ENCODE results near the gene AUNIP. TPM values are rescaled to one million over a fixed set of nuclear protein-coding genes. Genes with fewer than 3 reads are reported as not detected.

The AUNIP gene
- polyA plus RNA-seq, 3 donors: 3.0 to 3.5 (median 3.4) TPM

GRCh38 chr1:25891606-25892005, 32.3 kb upstream of the AUNIP start:
- DNase-seq: no peak

GRCh38 chr1:25890239-25891034, 31.2 kb upstream of the AUNIP start:
- no peak for DNase-seq

- DNase-seq: no peak
These were observed 30.2 kb upstream of the AUNIP start for GRCh38 chr1:25889470-25889869.

- DNase-seq: no peak
These were observed 29.2 kb upstream of the AUNIP start for GRCh38 chr1:25888426-25888987.

- no peak for DNase-seq
These were observed 26.3 kb upstream of the AUNIP start for GRCh38 chr1:25885602-25886001.

- DNase-seq: no peak
These were observed 22.0 kb upstream of the AUNIP start for GRCh38 chr1:25881266-25881665.

GRCh38 chr1:25880518-25880917, 21.3 kb upstream of the AUNIP start:
- DNase-seq: no peak

- no peak for DNase-seq
These were observed 20.4 kb upstream of the AUNIP start for GRCh38 chr1:25879675-25880074.

GRCh38 chr1:25878690-25879089, 19.4 kb upstream of the AUNIP start:
- no peak for DNase-seq

- no peak for DNase-seq
These were observed 17.9 kb upstream of the AUNIP start for GRCh38 chr1:25877155-25877554.

- DNase-seq: no peak
These were observed 17.4 kb upstream of the AUNIP start for GRCh38 chr1:25876693-25877077.

- DNase-seq: no peak
These were observed 16.8 kb upstream of the AUNIP start for GRCh38 chr1:25875856-25876692.

- peak; percentile 73 for DNase-seq
These were observed 16.0 kb upstream of the AUNIP start, which contains the start of gene PAQR7 for GRCh38 chr1:25875154-25875855. Gene PAQR7 (minus strand): TSS chr1:25875708. CDS start chr1:25863839, 11,869 bp downstream.

- no peak for DNase-seq
These were observed 15.4 kb upstream of the AUNIP start for GRCh38 chr1:25874635-25875153.

GRCh38 chr1:25874209-25874608, 15.0 kb upstream of the AUNIP start:
- DNase-seq: no peak

GRCh38 chr1:25873120-25873519, 13.9 kb upstream of the AUNIP start:
- no peak for DNase-seq

- DNase-seq: no peak
These were observed 13.5 kb upstream of the AUNIP start for GRCh38 chr1:25872713-25873112.

GRCh38 chr1:25871704-25872494, 12.6 kb upstream of the AUNIP start:
- DNase-seq: no peak

- no peak for DNase-seq
These were observed 11.9 kb upstream of the AUNIP start for GRCh38 chr1:25871086-25871703.

GRCh38 chr1:25870614-25871013, 11.4 kb upstream of the AUNIP start:
- no peak for DNase-seq
